ENCODE results near the gene RIT1.

RIT1 gene, protein sequence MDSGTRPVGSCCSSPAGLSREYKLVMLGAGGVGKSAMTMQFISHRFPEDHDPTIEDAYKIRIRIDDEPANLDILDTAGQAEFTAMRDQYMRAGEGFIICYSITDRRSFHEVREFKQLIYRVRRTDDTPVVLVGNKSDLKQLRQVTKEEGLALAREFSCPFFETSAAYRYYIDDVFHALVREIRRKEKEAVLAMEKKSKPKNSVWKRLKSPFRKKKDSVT

DNA sequence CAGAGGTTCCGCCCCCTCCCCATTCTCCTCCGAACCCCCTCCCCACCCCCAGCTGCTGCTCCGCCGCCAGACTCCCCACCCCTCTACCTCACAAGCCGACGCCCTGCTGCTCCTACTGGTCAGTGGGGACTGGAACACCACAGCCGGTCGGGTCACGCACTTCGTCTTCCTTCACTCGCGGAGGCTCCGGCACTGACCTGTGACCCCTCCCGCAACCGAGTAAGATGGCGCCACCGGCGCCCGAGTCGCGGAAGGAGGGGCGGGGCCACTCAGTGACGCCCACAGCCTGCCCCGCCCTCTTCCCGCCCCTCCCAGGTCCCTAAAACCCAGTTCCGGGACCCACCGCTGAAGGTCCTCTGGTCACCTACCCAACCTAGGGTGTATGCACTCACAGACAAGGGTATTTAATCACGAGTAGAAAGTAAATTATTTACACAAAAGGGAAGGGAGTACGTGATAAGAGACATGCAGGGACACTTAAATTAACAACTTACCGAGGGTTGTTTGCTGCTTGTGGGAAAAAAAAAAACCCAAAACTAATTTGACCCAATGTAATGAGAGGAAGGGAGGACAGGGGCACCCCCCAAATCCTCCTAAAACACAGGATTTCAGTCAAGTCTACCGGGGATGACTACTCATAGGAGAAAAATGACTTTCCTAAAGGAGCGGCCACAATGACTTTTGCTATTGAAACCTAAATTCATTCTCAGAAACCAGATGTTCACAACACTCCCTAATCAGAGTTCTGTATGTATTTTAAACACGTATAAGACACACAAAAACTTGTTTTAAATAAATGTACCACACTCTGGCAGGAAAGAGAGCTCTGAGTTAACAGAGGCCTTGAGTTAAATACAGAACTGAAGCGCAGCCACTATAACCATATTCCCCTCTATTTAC is at the start of gene RIT1:
Gene RIT1 (minus strand): TSS at position 194 of the 900 bp plus-strand sequence. CDS start 588 bp downstream, outside the sequence.
- DNase-seq (ENCODE audit: low read depth in 4 of 4, low spot score in 1 of 4): peak; percentile 70 to 81 (median 72)

DNA sequence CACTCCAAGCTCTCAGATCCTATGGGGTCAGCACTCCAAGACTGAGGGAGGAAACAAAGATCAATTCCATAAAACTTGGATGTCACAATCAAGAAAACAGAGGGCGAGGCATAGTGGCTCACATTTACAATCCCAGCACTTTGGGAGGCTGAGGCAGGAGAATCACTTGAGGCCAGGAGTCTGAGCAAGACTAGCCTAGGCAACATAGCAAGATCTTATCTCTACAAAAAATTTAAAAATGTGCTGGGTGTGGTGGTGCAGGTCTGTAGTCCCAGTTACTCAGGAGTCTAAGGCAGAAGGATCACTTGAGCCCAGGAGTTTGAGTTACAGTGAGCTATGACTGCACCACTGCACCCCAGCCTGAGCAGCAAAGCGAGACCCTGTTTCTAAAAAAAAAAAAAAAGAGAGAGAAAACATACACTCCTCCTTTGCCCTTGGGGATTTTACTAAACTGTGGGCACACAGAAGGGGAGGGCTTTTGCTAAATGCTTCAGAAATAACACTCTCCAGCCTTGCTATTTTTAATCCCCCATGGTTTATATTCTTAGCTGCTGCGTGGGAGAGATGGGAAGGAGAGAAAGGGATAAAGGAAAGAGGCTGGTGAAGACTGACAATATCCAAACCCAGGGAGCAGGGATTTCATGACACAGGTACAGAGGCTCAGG is 49.1 kb upstream of the RIT1 start:
- DNase-seq (ENCODE audit: low read depth in 4 of 4, low spot score in 1 of 4): no peak

DNA sequence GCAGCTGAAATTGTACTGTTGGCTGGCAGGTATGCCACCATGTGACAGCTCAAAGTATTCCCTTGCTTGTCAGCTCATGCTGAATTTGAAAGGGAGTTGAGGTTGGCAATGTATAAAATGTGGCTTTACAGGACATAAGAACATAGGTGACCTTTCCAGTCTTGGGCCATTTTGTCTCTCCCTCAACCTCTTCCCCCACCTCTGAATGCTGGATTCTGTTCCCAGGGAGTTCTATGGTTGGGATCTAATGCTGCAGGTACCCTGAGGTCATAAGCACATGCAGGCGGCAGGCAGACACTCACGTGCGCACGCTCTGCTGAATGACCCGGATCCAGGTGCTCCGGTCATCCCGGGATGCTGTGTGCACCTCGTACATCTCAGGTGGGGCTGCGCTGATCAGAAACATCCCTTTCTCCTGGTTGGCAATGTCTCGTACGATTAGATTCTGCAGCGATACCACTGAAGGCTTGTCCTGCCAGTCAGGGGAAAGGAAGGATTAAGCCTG is 46.3 kb upstream of the RIT1 start:
- DNase-seq (ENCODE audit: low read depth in 4 of 4, low spot score in 1 of 4): no peak

DNA sequence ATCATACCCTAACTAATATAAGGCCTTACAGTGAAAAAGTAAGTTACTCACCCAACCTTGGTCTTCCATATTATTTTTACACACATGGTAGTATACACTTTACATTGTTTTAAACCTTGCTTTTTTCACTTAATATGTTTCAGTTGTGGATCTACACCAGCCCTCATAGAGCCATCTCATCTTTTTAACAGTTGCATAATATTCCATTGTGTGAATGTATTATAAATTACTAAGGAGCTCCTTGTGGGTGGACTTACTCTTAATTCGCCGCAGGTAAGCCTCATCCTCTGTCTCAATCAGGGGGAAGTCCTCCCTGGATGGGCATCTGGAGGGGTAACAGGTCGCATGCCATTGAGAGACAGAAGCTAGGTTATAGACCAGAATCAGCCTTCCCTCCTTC is 43.5 kb upstream of the RIT1 start:
- DNase-seq (ENCODE audit: low read depth in 4 of 4, low spot score in 1 of 4): no peak

DNA sequence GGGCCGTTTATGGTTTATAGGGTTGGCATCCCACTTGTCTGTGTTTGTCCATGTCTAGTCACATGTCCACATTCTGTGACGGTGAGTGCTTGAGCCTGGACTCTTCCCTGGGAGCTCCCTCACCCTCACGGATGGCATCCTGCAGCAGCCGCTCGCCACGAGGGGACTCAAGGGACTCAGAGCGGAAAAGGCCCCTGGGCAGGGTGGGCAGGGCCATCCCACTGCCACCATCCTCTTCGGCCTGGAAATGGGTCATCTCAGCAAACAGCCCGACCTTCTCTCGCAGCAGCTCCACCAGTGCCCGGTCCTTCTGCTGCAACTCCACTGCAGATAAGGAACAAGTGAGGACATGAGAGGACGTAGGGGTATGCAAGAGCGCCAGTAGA is 41.3 kb upstream of the RIT1 start:
- no peak for DNase-seq (ENCODE audit: low read depth in 4 of 4, low spot score in 1 of 4)

DNA sequence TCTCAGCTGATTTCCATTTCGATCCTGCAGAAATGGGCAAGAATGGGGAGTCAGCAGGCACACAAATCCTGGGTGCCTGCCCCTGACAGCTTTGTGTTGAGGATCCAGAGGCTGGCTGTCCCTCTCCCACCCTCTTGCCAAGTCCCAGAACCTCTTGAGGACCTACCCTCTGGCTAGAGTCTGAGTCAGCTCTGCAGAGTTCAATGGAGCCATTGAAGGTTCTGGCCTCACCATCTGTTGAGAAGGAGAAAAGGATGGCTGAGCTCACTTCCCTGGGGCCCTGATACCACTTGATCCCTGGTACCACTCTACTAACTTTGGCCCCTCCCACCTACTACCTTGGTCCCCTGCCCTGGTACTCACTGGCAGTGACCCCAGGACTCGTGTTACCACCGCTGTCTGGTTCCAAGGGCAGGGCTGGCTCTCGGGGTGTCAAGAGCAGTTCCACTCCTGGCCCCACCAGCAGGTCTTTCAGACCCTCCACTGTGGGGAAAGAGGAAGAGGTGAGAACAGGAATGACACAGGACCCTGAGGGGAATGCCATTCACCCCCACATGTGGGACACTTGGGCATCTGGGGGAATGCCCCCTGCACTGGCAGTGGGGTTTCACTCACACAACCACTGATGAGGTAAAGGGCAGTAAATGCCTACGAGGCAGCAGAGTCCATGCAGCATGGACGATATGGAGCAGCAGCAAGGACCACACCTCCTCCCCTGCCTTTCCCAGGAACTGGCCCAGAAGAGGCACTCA is 40.8 kb upstream of the RIT1 start:
- DNase-seq (ENCODE audit: low read depth in 4 of 4, low spot score in 1 of 4): no peak

DNA sequence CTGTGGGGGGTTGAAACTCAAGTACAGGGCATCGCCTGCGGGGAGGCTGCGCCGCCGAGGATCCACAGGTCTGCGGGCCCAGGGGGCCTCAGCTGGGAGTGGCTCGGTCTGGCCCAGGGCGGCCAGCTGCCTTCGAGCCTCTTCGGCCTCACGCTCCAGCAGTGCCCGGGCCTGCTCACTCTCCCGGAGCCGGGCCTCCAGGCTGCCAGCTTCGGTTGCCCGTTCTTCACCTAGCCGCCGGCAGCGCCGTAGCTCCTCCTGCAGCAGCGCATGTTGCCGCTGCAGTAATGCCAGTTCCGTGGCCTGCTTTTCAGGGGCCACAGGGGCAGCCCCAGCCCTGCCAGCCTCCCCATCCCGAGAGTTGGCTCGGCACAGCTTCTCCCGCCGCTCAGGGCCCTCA is 39.7 kb upstream of the RIT1 start:
- no peak for DNase-seq (ENCODE audit: low read depth in 4 of 4, low spot score in 1 of 4)

DNA sequence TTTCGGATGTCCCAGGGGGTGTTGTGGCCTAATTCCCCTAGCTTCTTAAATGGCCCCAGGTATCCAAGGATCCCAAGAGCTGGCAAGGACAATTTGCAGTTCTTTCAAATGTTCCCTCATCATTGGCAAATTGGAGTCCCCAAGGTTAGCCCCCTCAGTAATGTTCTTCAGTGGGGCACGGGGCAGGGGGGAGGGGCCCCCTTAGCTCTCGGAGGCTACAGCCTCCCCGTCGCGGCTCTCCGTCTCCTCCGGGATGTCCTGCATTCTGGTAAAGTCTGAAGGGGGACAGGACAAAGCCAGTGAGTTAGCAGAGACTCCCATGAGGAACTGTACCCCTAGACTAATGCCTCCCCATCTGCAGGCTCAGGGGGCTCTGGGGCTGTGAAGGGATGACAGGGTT is 36.6 kb upstream of the RIT1 start:
- DNase-seq (ENCODE audit: low read depth in 4 of 4, low spot score in 1 of 4): no peak

DNA sequence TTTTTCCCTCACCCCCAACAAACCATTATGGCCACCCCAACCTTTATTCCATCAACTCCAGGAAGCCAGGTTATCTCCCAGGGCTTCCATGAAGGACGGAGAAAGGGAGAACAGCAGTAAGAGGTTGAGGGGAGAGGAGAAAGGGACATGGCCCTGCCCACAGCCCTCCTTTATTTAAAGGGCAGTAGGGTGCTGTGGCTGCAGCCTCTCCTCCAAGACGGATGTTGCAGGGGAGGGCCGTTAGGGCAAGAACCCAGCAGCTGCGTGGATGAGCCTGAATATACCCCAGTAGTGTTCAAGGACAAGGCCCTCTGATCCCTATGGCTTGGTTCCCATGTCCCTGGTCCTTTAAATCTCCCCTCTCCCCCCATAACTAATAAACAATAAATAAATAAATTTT is 36.1 kb upstream of the RIT1 start:
- DNase-seq (ENCODE audit: low read depth in 4 of 4, low spot score in 1 of 4): no peak

DNA sequence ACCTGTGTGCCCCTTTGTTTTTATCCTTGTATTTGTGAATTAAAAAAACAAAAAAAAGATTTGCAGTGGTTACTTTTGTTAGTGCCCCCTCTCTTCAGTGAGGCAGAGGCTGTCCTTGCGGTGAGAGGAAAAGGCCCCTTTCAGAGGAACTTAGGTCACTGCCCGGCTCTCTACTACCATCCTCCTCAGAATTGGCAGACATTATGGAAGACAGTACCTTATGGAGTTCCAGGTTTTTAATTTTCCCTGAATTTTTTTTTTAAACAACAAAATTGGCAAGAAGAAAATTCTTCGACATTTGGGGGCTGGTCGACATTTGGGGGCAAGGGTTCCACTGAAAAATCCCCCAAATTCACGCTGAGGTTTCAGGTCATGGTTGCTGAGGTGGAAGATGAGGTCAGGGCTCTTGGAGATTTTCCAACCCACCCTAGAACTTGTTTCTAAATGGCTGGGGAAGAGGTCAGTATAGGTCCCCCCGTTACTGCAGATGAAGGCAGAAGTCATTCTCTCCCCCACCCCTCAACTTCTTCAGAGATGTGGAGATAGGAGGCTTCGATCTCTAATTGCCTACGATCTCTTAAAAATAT is 35.6 kb upstream of the RIT1 start:
- no peak for DNase-seq (ENCODE audit: low read depth in 4 of 4, low spot score in 1 of 4)

DNA sequence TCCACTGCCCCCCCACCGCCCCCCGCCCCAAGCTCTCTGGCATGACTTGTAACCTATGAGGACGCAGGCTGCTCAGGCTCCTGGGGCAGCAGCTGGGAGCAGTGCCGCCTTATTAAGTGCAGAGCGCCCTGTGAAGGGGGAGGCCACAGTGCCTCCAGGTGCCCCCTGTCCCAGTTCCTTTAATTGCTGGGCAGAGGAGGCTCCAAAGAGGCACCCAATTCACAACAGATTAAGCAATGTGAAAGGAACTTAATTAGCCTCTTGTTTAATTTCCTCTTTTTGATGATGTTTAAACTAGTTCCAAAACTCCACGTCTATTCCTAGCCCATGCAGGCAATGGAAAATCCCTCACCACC is 33.3 kb upstream of the RIT1 start:
- DNase-seq (ENCODE audit: low read depth in 4 of 4, low spot score in 1 of 4): no peak

DNA sequence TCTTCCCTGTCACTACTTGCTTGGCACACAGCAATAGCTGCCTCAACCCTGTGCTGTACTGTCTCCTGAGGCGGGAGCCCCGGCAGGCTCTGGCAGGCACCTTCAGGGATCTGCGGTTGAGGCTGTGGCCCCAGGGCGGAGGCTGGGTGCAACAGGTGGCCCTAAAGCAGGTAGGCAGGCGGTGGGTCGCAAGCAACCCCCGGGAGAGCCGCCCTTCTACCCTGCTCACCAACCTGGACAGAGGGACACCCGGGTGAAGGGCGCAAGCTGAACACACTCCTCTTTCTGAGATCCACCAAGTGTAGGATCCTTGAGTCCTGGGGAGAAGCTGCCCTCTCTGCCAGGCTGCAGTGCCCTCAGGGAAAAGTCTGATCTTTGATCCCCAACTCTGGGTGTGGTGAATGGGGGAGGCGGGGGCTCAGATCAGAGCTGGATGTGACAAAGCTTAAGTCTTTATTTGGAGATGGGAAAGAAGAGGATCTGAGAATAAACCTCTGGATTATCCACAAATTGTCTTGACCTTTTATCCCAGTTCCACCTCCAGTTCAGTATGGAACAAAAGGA is 31.5 kb upstream of the RIT1 start:
- DNase-seq (ENCODE audit: low read depth in 4 of 4, low spot score in 1 of 4): no peak

DNA sequence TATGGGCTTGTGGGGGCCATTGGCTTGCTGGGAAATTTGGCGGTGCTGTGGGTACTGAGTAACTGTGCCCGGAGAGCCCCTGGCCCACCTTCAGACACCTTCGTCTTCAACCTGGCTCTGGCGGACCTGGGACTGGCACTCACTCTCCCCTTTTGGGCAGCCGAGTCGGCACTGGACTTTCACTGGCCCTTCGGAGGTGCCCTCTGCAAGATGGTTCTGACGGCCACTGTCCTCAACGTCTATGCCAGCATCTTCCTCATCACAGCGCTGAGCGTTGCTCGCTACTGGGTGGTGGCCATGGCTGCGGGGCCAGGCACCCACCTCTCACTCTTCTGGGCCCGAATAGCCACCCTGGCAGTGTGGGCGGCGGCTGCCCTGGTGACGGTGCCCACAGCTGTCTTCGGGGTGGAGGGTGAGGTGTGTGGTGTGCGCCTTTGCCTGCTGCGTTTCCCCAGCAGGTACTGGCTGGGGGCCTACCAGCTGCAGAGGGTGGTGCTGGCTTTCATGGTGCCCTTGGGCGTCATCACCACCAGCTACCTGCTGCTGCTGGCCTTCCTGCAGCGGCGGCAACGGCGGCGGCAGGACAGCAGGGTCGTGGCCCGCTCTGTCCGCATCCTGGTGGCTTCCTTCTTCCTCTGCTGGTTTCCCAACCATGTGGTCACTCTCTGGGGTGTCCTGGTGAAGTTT is 30.8 kb upstream of the RIT1 start:
- DNase-seq (ENCODE audit: low read depth in 4 of 4, low spot score in 1 of 4): no peak

DNA sequence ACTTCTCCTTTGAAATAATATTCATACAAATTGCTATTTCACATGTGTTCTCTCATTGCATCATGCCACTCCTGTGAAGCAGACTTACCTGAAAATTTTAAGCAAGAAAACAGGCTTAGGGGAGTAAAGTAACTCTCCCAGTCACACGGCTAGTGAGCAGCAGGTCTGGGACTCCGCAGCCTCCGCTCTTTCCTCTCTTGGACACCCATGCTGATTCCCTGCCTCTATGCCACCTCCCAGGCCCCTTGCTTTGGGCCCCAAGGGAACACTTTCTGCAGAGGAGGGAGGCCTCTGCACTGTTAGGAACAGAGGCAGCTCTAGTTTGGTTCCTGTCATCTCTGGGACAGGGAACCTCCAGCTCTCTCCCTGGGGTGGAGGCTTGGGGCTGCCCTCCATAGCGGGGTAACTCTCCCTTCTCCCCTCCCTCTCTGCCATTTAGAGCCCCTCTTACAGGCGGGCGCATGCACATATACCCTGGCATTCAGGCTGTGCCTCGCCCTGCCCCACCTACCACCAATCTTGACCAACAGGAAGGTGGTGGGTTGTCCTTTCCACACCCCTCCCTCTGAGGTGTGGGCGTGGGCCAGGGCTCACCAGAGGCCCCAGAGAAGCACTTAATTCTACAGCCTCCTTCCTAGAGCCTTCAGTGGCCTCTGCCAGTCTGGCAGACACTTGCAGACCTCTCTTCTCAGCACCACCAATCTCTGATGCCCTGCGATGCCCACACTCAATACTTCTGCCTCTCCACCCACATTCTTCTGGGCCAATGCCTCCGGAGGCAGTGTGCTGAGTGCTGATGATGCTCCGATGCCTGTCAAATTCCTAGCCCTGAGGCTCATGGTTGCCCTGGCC is 30.1 kb upstream of the RIT1 start, which contains the start of gene RXFP4:
Gene RXFP4 (plus strand): TSS at position 646 of the 852 bp plus-strand sequence. CDS start 72 bp downstream, at position 718.
- DNase-seq (ENCODE audit: low read depth in 4 of 4, low spot score in 1 of 4): no peak

DNA sequence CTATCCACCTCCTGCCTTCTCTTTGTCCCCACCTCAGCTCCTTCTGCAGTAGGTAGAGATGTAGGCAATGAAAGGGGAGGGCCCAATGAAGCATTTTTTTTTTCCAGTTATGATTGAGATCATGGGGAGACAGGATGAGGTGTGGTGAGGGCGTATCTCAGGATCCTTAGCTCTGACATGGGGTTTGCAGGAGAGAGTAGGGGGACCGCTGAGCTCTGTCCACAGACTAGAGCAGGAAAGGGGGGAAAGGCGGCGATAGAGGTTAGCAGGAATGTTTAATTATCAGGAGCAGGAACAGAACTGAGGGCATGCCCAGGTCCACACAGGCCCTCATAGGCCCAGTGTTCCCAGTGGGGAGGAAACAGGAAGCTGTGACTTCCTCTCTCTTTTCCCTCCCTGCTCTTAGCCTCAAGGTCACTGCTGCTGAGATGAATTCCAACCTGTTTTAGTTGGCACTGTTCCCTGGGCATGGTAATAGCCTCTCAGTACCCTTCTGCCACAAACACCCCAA is 29.4 kb upstream of the RIT1 start:
- DNase-seq (ENCODE audit: low read depth in 4 of 4, low spot score in 1 of 4): no peak

DNA sequence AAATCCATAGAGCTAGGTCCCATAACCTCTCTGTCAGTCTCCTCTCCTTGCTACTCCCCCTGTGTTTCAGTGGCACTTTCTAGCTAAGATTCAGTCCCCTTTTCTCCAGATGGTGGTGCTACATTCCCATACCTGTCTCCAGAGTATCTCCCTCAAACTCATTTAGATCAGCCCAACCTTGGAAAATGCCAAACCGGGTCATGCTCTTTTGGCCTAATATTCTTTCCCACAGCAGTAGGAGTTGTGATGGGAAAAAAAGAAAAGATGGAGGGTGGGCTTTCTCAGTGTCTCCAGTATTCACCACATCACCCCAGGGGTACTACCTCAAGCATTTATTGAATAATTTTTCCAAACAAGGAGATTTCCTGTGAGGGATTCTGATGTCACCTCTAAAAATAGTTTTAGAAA is 27.1 kb upstream of the RIT1 start:
- no peak for DNase-seq (ENCODE audit: low read depth in 4 of 4, low spot score in 1 of 4)

DNA sequence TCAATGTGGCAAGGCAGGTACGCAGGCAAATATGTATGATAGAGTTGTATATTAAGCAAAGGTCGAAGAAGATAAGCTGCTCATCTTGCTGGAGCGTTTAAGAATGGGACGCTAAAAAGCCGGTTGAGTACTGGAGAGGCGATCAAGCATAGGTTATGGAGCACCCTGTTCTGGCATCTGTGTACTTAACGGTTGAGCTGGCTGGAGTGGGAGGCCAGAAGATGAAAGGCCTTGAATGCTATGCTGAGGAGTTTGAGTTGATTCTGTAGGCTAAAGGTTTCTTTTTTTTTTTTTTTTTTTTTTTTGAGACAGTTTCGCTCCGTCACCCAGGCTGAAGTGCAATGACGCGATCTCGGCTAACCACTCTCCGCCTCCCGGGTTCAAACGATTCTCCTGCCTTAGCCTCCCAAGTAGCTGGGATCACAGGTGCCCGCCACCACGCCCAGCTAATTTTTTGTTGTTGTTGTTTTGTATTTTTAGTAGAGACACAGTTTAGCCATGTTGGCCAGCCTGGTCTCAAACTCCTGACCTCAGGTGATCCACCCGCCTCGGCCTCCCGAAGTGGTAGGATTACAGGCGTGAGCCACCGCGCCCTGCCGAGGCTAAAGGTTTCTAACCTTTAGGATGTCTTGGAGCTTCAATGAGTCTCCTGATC is 23.9 kb upstream of the RIT1 start:
- no peak for DNase-seq (ENCODE audit: low read depth in 4 of 4, low spot score in 1 of 4)
